Stimulated activated CD8-positive, alpha-beta memory T cell treated with anti-CD3 and anti-CD28 coated beads, Interleukin-2, amount 100 ng/mL, for 1 hour (primary cell): ENCODE results near the gene GRM3.
"Not testable (repeated sequence)": the region's sequence is repeated elsewhere in the genome, so short reads cannot be mapped to it uniquely, and the experiment has no call there.

ENCODE experiments used
- DNase-seq, 2 donors: peaks; one replicate each; pipeline ENCODE4 v3.0.0-alpha.2; 2020; ENCODE audit warnings: low read depth in 2 of 2

The GRM3 gene

DNA sequence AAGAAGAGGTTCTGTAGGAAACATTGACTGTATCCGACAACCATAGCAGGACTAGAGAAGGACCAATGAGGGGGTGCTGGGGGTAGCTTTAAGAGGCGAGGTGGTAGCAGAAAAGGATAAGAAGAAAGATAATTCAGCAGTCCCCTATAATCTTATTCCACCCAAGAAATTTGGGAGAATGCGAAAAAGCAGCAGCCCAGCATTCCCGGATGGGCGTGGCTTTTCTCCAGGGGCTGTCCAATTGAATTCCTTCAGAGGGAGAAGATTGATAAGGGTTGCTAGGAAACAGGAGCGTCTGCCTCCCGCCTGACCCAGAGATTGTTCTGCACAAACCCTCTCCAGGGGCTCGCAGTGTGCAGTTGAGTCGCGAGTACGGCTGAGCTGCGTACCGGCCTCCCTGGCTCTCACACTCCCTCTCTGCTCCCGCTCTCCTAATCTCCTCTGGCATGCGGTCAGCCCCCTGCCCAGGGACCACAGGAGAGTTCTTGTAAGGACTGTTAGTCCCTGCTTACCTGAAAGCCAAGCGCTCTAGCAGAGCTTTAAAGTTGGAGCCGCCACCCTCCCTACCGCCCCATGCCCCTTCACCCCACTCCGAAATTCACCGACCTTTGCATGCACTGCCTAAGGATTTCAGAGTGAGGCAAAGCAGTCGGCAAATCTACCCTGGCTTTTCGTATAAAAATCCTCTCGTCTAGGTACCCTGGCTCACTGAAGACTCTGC lies at the start of gene GRM3:
TSS of gene GRM3 (plus strand) at position 349 of the 721 bp plus-strand sequence. CDS start 121,237 bp downstream, outside the sequence.
- no peak for DNase-seq

DNA sequence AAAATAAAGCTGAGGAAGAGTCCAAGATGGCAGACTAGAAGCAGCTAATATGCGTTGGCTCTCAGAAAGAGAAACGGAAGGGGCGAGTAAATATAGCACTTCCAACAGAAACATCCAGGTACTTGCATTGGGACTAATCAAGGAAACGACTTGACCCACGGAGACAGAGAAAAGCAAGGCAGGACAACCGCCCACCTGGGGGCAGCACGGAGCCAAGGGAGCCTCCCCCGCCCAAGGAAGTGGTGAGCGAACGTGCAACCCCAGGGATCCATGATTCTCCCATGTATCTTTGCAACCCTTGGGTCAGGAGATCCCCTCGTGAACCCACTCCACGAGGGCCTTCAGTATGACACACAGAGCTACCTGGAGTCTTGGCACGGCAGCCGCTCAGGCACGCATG lies 45.4 kb upstream of the GRM3 start:
- DNase-seq, result no peak

DNA sequence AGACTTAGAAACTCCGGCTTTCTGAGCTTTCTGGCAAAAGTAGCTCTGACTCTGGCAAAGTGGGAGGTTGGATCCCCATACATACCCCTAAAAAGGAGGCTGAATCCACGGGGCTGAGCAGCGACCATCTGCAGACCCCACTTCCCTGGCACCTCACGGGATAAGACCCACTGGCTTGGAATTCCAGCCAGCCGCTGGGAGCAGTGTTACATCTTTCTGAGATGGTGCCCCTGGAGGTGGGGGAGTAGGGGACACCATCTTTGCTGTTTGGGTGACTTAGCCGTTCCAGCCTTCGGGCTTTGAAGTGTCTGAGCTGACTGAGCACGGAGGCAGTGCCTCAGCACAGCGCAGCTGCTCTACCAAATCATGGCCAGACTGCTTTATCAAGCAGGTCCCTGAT lies 45.0 kb upstream of the GRM3 start:
- DNase-seq, result no peak

DNA sequence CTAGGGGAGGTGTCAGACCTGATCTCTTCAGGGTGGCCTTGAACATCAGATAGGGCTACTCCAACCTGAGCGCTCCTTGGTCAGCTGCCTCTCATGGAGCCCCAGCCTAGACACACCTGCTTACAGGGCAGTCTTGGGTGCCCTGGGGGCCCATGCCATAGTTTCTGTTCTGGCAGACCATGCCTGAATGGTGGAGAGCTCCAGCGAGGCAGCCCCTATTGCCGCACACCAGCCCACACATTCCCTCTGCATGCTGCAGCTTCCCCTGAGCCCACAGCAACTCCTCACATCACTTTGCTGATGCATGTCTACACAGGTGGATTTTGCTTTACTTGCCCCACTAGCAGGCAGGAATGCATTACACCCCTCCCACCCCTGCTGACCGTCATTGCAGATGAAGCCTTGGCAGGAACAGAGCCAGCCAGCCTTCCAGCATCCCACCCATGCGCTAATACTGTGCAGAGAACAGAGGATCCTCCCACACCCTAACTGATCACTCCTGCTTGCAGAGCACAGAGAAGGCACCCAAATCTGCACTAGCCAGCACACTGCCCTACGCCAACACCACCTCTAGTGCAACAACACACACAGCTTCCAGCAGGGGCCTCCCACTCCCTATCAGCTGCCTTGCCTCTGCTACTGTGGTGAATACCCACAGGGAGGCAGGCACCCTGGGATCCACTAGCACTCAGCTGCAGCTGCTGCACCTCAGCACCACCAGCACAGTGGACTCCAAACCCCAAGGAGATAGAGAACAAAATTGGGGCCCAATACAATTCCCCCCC lies 43.0 kb upstream of the GRM3 start:
- DNase-seq, result no peak

DNA sequence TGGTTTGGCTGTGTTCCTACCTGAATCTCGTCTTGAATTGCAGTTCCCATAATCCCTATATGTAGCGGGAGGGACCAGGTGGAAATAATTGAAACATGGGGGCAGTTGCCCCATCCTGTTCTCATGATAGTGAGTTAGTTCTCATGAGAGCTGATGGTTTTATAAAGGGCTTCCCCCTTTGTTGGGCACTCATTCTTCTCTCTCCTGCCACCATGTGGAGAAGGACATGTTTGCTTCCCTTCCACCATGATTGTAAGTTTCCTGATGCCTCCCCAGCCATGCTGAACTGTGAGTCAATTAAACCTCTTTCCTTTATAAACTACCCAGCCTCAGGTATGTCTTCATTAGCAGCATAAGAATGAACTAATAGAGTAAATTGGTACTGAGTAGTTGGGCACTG lies 28.0 kb upstream of the GRM3 start:
- not testable (repeated sequence) for DNase-seq

DNA sequence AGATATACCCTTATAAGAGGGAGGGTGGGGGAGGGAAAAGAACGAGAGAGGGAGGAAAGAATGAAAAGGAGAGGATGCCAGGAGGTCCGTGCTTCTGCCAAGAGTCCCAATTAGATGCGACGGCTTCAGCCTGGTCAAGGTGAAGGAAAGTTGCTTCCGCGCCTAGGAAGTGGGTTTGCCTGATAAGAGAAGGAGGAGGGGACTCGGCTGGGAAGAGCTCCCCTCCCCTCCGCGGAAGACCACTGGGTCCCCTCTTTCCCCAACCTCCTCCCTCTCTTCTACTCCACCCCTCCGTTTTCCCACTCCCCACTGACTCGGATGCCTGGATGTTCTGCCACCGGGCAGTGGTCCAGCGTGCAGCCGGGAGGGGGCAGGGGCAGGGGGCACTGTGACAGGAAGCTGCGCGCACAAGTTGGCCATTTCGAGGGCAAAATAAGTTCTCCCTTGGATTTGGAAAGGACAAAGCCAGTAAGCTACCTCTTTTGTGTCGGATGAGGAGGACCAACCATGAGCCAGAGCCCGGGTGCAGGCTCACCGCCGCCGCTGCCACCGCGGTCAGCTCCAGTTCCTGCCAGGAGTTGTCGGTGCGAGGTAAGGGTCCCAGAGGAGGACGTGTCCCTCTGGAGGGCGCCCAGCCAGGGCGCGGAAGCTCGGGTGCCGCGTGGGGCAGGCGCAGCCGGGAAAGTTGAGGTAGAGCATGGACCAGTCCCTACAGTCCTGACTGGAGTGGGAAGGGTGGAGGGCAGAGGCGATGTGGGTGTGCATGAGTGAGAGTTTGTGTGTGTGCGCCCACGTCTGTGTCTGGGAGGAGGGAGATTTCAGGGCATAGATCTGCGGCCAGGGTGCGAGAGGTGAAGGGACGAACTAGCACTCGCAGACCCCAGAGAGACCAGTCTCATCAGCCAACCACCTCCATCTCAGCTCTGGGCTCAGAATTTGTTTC lies 844 bp downstream of the GRM3 start:
- no peak for DNase-seq

DNA sequence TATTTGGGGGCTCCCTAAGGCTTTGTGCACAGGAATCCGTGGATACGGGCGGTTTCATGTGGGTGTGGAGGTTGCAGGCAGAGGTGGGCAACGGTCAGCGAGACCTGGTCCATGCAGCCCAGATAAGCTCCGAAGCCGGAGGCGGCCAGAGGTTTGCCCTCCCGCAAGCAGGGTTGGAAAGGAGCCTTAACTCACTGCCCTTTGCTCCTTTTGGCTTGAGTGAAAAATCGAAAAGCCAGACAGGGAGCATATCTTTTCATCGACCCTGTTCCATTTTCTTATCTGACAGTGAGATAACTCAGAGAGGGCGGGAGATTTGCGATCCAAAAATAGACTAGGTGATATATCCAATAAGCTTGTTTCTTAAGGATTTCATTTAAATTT lies 1.5 kb downstream of the GRM3 start:
- DNase-seq, result no peak

DNA sequence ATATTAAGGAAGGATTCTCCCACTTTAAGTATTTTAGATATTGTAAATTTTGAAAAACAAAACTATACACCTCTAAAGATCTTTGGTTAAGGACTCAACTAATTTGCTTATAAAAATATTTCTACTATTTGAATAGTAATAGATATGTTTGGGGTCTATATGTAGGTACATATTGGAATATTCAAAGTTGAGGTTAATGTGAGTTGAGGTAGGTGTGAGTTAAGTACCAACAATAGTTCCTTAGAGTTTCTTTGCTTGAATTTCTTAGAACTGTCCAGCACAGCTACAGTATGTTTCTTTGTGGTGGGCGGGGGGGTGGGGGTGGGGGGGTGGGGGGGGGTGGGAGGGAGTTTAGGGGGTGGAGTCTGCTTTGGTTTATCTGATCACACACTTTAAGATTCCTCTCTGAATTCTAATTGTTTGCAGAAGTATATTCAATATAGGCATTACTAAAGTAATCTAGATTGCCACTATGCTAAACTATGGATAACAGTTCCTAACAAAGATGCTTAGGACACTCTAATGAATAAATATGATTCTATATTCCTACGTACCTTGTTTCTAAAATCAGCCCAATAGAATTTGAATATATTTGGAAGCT lies 2.1 kb downstream of the GRM3 start:
- DNase-seq, result no peak

DNA sequence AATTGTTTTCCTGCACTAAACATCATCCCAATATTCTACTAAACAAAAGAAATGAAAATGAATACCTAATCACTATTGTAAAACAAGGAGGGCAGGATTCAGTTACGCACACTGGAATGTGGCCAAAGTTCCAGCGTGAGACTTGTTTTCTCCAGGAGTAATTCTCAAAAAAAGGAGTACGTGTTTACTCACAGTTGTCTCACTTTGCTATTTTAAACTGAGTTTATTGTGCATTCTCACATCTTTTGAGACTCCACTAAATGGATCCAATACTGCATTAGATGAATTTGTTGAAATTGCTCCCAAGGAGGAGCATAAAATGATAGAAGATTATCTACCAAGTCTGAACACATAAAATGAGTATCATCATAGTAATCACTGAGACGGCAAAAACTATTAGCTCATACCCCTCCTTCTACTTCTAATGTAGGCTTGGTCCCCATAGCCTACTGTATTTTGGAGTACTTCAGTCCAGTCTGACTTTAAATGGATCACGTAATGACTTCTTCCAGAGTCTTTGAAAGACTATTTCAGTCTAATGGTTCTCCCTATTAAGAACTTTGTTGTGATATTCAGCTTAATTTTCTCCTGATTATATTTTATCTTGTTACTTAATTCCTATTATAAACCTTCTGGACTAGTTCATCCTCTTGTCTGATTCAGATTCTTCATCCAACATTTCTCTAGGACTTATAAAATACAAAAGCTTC lies 3.8 kb downstream of the GRM3 start:
- no peak for DNase-seq

DNA sequence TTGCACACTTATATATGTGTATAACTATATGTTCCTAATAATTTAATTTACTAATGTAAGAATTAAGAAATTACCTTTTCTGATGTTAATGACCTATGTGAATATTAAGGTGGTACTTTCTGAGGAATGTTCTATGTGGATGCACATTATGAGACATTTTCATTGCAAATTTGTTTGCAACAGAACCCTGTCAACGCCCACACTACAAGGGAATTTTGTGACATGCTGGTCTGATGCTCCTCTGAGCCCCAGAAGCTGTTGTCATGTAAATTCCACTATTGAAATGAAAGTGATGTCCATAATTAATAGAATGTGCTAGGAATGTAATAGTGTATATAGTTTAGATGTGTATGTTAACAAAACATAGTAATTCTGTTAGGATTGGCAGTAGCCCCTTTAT lies 4.5 kb downstream of the GRM3 start:
- DNase-seq, result no peak

DNA sequence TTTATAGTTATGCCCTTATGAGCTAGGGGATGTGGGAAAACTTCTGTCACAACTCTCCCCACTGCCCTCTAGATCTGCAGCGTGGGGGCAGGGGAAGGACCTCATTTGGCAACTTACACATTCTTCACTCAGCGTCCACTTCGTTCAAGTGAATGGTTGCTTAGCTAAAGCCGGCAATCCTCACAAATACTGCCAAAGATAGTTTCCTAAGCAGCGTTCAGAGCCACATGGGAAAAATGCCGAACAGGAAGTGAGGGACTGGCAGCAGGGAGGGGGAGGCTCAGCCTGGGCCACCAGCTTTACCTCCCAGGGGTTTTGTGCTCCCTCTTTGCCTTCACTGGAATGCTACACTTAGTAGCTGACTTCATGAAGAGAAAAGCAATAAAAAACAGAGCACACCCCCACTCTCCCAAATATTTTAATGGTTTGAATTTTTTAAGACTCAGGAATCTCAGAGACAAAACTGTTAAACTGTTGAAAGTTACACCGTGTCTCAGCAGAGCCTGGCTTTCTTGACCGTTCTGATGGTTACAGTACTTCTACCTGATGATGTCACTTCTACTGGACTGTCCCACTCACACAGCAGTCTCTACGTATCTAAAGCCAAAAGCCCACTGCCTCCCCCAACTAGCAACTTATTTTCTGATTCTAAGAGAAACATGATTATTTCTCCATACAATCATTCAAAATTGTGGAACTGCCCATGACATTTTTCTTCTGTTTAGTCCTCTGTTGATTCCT lies 10.4 kb downstream of the GRM3 start:
- DNase-seq, result no peak

DNA sequence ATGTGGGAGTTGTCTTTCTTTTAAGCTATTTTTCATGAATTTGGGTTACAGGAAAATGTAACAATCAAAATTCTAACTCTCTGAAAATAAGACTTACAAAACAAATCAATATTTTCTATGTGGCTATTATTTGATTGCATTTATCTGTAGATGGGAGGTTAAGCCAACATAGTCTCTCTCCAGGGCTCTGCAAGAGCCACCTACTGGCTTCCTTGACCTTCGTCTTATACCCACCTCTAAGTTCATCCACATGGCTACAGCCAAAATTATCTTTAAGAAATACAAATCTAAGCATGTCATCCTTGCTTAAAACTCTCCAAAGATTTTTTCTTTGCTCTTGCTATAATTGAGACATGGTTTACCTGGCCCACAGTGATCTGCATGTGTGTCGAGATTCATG lies 14.2 kb downstream of the GRM3 start:
- no peak for DNase-seq

DNA sequence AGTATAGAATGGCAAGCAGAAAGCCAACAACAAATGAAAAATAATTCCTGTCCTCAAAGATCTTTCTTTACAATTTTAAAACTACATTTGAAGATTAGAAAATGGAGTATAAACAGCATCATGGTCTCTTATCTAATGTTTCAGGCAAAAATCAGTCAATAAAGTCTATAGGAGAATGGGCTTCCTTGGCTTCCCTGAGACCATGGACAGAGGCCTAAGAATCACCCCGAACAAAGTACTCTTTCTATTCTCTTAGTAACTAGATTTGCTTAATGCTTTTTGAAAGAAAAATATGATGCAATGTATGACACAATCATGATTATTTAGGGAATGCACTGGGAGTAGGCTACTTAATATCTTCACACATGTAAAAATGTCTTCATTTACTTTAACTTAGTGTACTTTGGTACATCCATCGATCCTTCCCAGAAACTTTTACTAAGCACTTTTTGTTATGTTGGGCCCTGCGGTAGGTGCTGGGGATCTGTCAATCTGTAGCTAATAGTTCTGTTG lies 17.3 kb downstream of the GRM3 start:
- no peak for DNase-seq

DNA sequence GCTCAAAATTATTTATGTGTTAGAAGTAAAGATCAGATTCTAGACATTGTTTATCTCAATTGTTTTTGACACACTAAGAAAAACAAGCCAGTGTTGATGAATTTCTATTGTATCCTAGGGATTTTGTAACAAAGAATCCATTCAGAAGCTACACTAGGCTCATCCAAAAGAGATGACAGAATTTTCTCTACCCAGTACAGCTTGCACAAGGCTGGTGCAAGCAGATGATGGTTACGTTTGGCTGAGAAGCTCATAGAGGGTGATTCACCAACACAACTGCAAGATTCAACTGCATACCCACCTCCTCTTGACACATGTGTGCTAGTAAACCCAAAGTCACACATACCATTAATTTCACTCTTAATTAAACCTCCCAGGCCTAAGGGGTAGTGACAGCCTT lies 20.8 kb downstream of the GRM3 start:
- DNase-seq, result no peak

DNA sequence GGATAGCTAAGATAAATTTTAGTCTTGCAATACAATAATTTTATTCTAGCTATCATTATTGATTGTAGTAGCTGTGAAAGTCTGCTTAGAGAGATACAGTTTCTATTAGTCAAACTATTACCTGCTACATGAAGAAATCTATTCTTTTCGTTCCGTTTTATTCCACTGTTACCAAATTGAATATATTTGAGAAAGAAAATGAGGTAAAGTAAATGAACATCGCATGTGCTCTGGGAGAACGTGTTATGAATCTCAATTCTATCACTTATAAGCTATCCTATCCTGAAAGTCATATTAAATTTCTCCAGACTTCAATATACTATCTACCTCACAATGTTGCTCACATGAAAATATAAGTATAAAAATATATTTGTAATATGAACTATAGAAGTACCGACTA lies 21.3 kb downstream of the GRM3 start:
- DNase-seq, result no peak

DNA sequence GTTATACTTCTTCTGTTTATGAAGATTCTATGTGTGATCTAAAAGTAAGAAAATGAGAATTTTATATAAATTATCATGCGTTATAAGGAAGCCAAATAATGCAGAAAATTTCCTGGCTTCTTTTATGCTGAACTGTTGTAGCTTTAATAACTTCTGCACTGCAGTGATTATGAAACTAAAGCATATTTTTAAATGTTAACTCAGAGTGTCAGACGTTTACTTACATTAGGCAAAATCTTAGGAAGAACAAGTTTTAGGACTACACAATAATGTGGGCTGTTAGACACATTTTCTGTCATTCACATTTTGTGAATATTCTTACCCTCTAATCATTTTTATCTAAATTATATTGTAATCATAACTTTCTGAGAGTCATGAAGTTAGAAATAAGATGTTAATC lies 22.0 kb downstream of the GRM3 start:
- no peak for DNase-seq

DNA sequence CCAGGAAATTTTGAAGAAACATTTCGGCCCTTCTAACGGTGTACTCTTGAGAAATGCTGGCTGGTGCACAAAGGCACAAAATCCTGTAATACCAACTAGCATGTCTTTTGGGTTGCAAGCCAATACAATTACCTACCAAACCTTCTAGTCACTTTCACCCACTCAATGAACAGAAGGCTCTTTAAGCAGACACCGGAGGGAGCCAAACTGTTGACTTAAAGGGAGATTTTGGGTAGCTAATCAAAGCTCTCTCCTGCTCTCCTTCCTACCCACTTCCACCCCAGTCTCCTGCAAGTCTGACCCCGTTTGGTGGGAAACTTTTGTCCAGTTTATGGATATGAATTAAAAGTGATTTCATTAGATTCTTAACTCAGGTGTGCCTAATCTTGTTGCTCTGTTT lies 24.0 kb downstream of the GRM3 start:
- no peak for DNase-seq

DNA sequence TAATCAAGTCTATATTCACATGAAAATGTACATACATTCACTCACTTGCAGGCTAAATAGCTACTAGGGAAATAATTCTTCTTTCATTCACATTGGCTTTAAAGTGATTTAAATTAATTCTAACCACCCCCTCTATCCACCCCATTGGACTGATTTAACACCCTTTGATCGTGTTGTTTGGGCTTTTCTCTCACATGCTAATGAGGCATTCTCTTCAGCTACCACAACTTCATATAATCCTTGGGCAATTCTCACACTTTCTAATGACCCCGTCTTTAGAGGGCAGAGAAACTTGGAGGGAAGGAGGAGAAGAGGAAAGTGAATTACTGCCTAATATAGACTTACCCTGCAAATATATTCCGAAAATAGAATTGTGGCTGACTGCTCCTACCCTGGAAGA lies 24.6 kb downstream of the GRM3 start:
- DNase-seq, result no peak

DNA sequence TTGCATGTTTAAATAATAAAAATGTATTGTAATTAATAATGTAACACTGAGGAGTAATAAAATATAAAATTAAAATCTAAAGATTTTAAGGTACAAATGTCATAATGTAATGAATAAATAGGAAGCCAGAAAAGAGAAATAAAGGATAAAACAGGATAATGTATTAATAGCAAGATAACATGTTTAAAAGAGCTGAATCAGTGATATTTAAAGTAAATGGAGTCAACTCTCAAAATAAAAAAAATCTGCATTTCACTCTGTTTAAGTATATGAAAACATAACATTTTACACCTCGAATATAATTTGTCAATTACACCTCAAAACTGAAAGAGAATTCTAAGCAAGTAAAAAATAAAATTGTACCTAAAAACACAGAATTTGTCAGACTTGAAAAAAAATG lies 44.1 kb downstream of the GRM3 start:
- no peak for DNase-seq

DNA sequence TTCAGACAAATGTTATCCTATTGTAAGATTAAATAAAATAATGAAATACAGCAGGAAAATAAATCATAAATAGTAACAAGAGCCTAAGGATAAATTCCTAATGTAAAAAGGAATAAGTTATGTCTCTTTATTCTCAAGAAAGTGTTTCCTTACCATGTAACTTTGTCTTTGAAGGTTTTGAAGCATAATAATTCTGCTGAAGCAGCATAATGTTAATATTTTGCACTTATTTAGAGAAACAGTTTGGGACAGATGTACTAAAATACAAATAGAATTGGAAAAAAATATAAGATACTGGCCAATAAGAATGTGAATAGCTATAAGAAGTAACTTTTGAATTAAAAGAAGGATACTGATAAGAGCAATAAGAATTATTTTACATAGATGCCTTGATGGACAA lies 45.7 kb downstream of the GRM3 start:
- DNase-seq, result no peak
